Liver (tissue), 9 donors: ENCODE measurements around the gene MAML3. TPM values are rescaled to one million over a fixed set of nuclear protein-coding genes. Genes with fewer than 3 reads are reported as not detected.

Source experiments
- DNase-seq: peaks from one replicate; pipeline ENCODE4 v3.0.0-alpha.2; 2017; ENCODE audit warnings: low spot score
- H3K27ac ChIP-seq, 2 donors: one replicate each; pipeline ENCODE4 v1.7.0; 2013; ENCODE audit warnings: inconsistent platforms in 2 of 2, low read length in 2 of 2, control low read depth in 1 of 2, low read depth in 1 of 2, mild to moderate bottlenecking in 1 of 2
- H3K27me3 ChIP-seq, 4 donors: one replicate each; pipeline versions ENCODE4 v1.6.1 to v1.7.0; 2013; ENCODE audit warnings: low read length in 3 of 4, inconsistent platforms in 1 of 4, mild to moderate bottlenecking in 1 of 4, moderate library complexity in 1 of 4; ENCODE audit not compliant: control insufficient read depth in 4 of 4, insufficient read depth in 4 of 4
- H3K36me3 ChIP-seq, 4 donors: one replicate each; pipeline versions ENCODE4 v1.6.1 to v1.7.0; 2013; ENCODE audit warnings: low read length in 3 of 4, mild to moderate bottlenecking in 3 of 4, low read depth in 1 of 4, moderate library complexity in 1 of 4; ENCODE audit not compliant: control insufficient read depth in 4 of 4, insufficient read depth in 3 of 4
- H3K4me1 ChIP-seq, 4 donors: one replicate each; pipeline versions ENCODE4 v1.6.1 to v1.7.0; 2013; ENCODE audit warnings: low read length in 3 of 4, mild to moderate bottlenecking in 3 of 4, moderate library complexity in 1 of 4; ENCODE audit not compliant: control insufficient read depth in 4 of 4, insufficient read depth in 4 of 4
- H3K4me3 ChIP-seq, 3 donors: one replicate each; pipeline versions ENCODE4 v1.6.1 to v1.7.0; 2013; ENCODE audit warnings: low read length in 3 of 3, control low read depth in 1 of 3, low read depth in 1 of 3, mild to moderate bottlenecking in 1 of 3
- H3K9ac ChIP-seq, 2 donors: one replicate each; pipeline ENCODE4 v1.7.0; 2013; ENCODE audit warnings: low read length in 2 of 2, mild to moderate bottlenecking in 2 of 2, moderate library complexity in 2 of 2, control low read depth in 1 of 2, low read depth in 1 of 2
- H3K9me3 ChIP-seq, 4 donors: one replicate each; pipeline versions ENCODE4 v1.6.1 to v1.7.0; 2013; ENCODE audit warnings: low read length in 3 of 4; ENCODE audit not compliant: control insufficient read depth in 4 of 4
- EGR1 ChIP-seq, 2 donors: IDR thresholded peaks; 2 replicates each; pipeline ENCODE4 v1.6.1; 2016 to 2018; ENCODE audit warnings: antibody characterized with exemption in 2 of 2, low read depth in 2 of 2
- FOXA1 ChIP-seq: IDR thresholded peaks from 2 replicates; pipeline ENCODE4 v1.6.1; 2016; ENCODE audit warnings: antibody characterized with exemption
- FOXA2 ChIP-seq: IDR thresholded peaks from 2 replicates; pipeline ENCODE4 v1.6.1; 2016; ENCODE audit warnings: antibody characterized with exemption
- GABPA ChIP-seq, 2 donors: IDR thresholded peaks in 1 of 2; conservative IDR thresholded peaks in 1 of 2; 2 replicates each; pipeline ENCODE4 v1.6.1; 2016; ENCODE audit warnings: antibody characterized with exemption in 2 of 2, mild to moderate bottlenecking in 1 of 2, moderate library complexity in 1 of 2
- HNF4A ChIP-seq, 2 donors: conservative IDR thresholded peaks; 2 replicates each; pipeline ENCODE4 v1.6.1; 2016; ENCODE audit warnings: antibody characterized with exemption in 2 of 2, mild to moderate bottlenecking in 2 of 2
- HNF4G ChIP-seq: IDR thresholded peaks from 2 replicates; pipeline ENCODE4 v1.6.1; 2016; ENCODE audit warnings: antibody characterized with exemption
- JUND ChIP-seq, 2 donors: IDR thresholded peaks; 2 replicates each; pipeline ENCODE4 v1.6.1; 2016; ENCODE audit warnings: antibody characterized with exemption in 2 of 2
- MAX ChIP-seq: IDR thresholded peaks from 2 replicates; pipeline ENCODE4 v1.6.1; 2016; ENCODE audit warnings: antibody characterized with exemption
- NR2F2 ChIP-seq: IDR thresholded peaks from 2 replicates; pipeline ENCODE4 v1.6.1; 2016; ENCODE audit warnings: antibody characterized with exemption
- RAD21 ChIP-seq, 2 donors: IDR thresholded peaks; 2 replicates each; pipeline ENCODE4 v1.6.1; 2016; ENCODE audit warnings: antibody characterized with exemption in 2 of 2, mild to moderate bottlenecking in 2 of 2
- REST ChIP-seq: IDR thresholded peaks from 2 replicates; pipeline ENCODE4 v1.6.1; 2016; ENCODE audit warnings: antibody characterized with exemption, mild to moderate bottlenecking
- RXRA ChIP-seq, 2 donors: IDR thresholded peaks; 2 replicates each; pipeline ENCODE4 v1.6.1; 2017 to 2018; ENCODE audit warnings: antibody characterized with exemption in 2 of 2, mild to moderate bottlenecking in 1 of 2
- TAF1 ChIP-seq: conservative IDR thresholded peaks from 2 replicates; pipeline ENCODE4 v1.6.1; 2016; ENCODE audit warnings: antibody characterized with exemption, mild to moderate bottlenecking
- YY1 ChIP-seq: IDR thresholded peaks from 2 replicates; pipeline ENCODE4 v1.6.1; 2016; ENCODE audit warnings: antibody characterized with exemption, mild to moderate bottlenecking
- WGBS: extraction: QIAGEN DNeasy Blood & Tissue Kit; methylation state at CpG from one replicate; pipeline ENCODE4 v1.1.7; 2013; 5-methylcytosine and 5-hydroxymethylcytosine counted together
- polyA plus RNA-seq, 2 donors: library from polyadenylated mRNA; stranded (reverse) in 1 of 2; unstranded in 1 of 2; fragments of 200-250 nt in 1 of 2; fragments of >200 nt in 1 of 2; fragmentation: Nextera tagmentation in 1 of 2; extraction: Ambion mirVana in 1 of 2; gene quantifications; one replicate each; pipeline versions ENCODE4 v1.2.1 to v1.2.3, GENCODE V29; 2013 to 2015
- total RNA-seq, 2 donors: library from RNA; depleted of rRNA; stranded (reverse); fragments of >200 nt; gene quantifications; one replicate each; pipeline ENCODE4 v1.2.3, GENCODE V29; 2014
- TF ChIP-seq, protein P1 (sequence below): IDR thresholded peaks from 2 replicates; pipeline ENCODE4 v1.6.1; 2016; ENCODE audit warnings: antibody characterized with exemption
- TF ChIP-seq, protein P2 (sequence below): IDR thresholded peaks from 2 replicates; pipeline ENCODE4 v1.6.1; 2016; ENCODE audit warnings: antibody characterized with exemption
- donor health status: healthy.
- donor health status: healthy.
- donor health status: healthy.
- donor health status: healthy.
- donor health status: healthy.

The MAML3 gene
- total and polyA plus RNA-seq, 4 donors, result 1.3 to 4.3 (median 2.7) TPM

DNA sequence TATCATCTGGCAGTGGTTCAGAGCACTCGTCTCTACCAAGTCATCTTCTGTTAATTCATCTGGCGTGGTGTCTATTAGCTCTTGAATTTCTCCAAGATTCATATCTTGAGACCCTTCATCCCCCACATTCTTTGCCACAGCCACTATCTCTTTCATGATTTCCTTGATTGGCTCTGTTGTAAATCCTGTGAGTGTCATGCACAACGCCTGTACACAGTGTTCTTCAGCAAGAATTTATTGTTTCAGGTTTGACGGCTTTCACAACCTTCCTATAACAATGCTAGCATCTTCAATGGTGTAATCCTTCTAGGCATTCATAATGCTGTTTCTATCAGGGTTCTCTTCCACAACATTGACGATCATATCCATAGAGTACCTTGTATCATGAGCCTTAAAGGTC is 457.5 kb downstream of the MAML3 start:
- no peak overlapping the region for H3K9ac ChIP-seq
- H3K9me3 ChIP-seq, result no peaks in the 10 kb centered on the region
- no peak for TF ChIP-seq MAX
- TF ChIP-seq TAF1, result no peak
- no peak for TF ChIP-seq FOXA2
- TF ChIP-seq HNF4G, result no peak
- TF ChIP-seq, protein P1, sequence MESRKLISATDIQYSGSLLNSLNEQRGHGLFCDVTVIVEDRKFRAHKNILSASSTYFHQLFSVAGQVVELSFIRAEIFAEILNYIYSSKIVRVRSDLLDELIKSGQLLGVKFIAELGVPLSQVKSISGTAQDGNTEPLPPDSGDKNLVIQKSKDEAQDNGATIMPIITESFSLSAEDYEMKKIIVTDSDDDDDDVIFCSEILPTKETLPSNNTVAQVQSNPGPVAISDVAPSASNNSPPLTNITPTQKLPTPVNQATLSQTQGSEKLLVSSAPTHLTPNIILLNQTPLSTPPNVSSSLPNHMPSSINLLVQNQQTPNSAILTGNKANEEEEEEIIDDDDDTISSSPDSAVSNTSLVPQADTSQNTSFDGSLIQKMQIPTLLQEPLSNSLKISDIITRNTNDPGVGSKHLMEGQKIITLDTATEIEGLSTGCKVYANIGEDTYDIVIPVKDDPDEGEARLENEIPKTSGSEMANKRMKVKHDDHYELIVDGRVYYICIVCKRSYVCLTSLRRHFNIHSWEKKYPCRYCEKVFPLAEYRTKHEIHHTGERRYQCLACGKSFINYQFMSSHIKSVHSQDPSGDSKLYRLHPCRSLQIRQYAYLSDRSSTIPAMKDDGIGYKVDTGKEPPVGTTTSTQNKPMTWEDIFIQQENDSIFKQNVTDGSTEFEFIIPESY, result no peak
- no peak for TF ChIP-seq RAD21 (IDR thresholded peaks at IDR 0.05)
- TF ChIP-seq RXRA (IDR thresholded peaks at IDR 0.05), result no peak
- no peak for TF ChIP-seq HNF4A (conservative IDR thresholded peaks at IDR 0.05)
- TF ChIP-seq REST, result no peak
- TF ChIP-seq NR2F2, result no peak
- peaks cover 0 to 23% (median 20%) of the 10 kb centered on the region in 4 donors for H3K36me3 ChIP-seq
- H3K4me3 ChIP-seq, result no peak overlapping the region
- no peak overlapping the region for H3K27ac ChIP-seq
- H3K27me3 ChIP-seq, result no peaks in the 10 kb centered on the region
- no peak for DNase-seq
- H3K4me1 ChIP-seq, result peaks cover 10 to 22% (median 16%) of the 10 kb centered on the region in 4 donors
- WGBS, result 91% methylated on average over 5 of the region's 5 CpGs

GRCh38 chr4:139694522-139695107 is 459.4 kb downstream of the MAML3 start:
- TF ChIP-seq FOXA1, result no peak

GRCh38 chr4:139692309-139693012 is 461.5 kb downstream of the MAML3 start:
- Histone ChIP-seq H3K9ac (no peak overlapping the region), H3K4me3 (no peak overlapping the region), H3K27ac (peak overlapping the region; percentile 70 to 84), H3K27me3 (no peaks in the 10 kb centered on the region), H3K4me1 (peaks cover 20 to 56% (median 48%) of the 10 kb centered on the region in 4 donors), H3K36me3 (peaks cover 0 to 18% (median 13%) of the 10 kb centered on the region in 4 donors), H3K9me3 (no peaks in the 10 kb centered on the region)
- WGBS, result 22% methylated on average over 4 of the region's 4 CpGs
- DNase-seq, result no peak
- TF ChIP-seq GABPA (IDR thresholded peaks at IDR 0.05 in 1 of 2, conservative IDR thresholded peaks at IDR 0.05 in 1 of 2) (peak in 1 of 2 donors; percentile 43), MAX (peak; percentile 82), FOXA1 (peak; percentile 41), RAD21 (IDR thresholded peaks at IDR 0.05) (peak; percentile 51 to 61), NR2F2 (peak; percentile 92), JUND (IDR thresholded peaks at IDR 0.05) (peak; percentile 82 to 93), EGR1 (IDR thresholded peaks at IDR 0.05; ENCODE audit: low read depth in 2 of 2) (no peak), YY1 (peak; percentile 66), HNF4A (conservative IDR thresholded peaks at IDR 0.05) (peak; percentile 100), FOXA2 (peak; percentile 63), TAF1 (no peak), RXRA (IDR thresholded peaks at IDR 0.05) (peak; percentile 93), HNF4G (peak; percentile 97)
- TF ChIP-seq, protein P2, sequence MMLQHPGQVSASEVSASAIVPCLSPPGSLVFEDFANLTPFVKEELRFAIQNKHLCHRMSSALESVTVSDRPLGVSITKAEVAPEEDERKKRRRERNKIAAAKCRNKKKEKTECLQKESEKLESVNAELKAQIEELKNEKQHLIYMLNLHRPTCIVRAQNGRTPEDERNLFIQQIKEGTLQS, result peak; percentile 76
- TF ChIP-seq, protein P1, result peak; percentile 86

More at GRCh38 chr4:139694522-139695107, 459.4 kb downstream of the MAML3 start:
- Histone ChIP-seq H3K4me1 (peaks cover 19 to 40% (median 32%) of the 10 kb centered on the region in 4 donors), H3K9ac (no peak overlapping the region), H3K36me3 (peaks cover 0 to 19% (median 14%) of the 10 kb centered on the region in 4 donors), H3K9me3 (no peaks in the 10 kb centered on the region), H3K27ac (no peak overlapping the region), H3K4me3 (no peak overlapping the region), H3K27me3 (no peaks in the 10 kb centered on the region)
- 95% methylated on average over 3 of the region's 3 CpGs for WGBS
- DNase-seq, result no peak
